ENCODE results near the gene ITGA6.

The ITGA6 gene

DNA sequence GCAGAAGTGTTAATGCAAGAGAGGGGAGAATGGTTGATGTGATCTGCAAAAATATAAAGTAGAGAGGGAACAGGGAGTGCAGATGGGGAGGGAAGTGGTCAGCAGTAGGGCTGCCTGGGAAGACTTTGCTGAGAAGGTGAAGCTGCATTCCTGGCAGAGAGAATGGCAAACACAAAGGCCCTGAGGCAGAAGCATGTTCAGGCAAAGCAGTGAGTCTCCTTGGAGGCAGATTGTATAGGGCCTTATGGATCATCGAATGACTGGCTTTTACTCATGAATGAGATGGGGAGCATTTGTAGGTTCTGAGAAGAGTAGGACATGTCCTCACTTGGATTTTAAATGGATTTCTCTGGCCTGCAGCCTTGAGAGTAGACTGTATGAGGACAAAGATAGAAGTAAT, 9.5 kb downstream of the ITGA6 start:
- Histone ChIP-seq H3K27ac (ENCODE audit: low read length, poor library complexity, severe bottlenecking) (no peak overlapping the region), H3K9me3 (ENCODE audit: control insufficient read depth, low read length) (no peaks in the 10 kb centered on the region), H3K4me3 (ENCODE audit: insufficient read depth in 1 of 2, low read depth in 1 of 2, low read length in 2 of 2) (no peak overlapping the region), H3K4me2 (ENCODE audit: low read length, poor library complexity, severe bottlenecking) (no peak overlapping the region), H3K79me1 (replicated peaks; ENCODE audit: low read length, poor library complexity, severe bottlenecking) (peaks cover 37% of the 10 kb centered on the region), H3K4me1 (ENCODE audit: control insufficient read depth, insufficient read depth, low read depth, low read length) (peaks cover 15% of the 10 kb centered on the region), H3K4ac (ENCODE audit: low read depth in 1 of 2, low read length in 2 of 2) (no peak overlapping the region), H4K8ac (ENCODE audit: low read length) (no peak overlapping the region), H3K9ac (ENCODE audit: low read length) (no peak overlapping the region), H3K23ac (ENCODE audit: low read length in 2 of 2) (no peak overlapping the region), H2BK5ac (ENCODE audit: low read depth, low read length, poor library complexity, severe bottlenecking) (no peak overlapping the region), H2BK120ac (ENCODE audit: low read depth, low read length) (no peak overlapping the region), H2BK15ac (ENCODE audit: low read depth, poor library complexity, severe bottlenecking) (no peak overlapping the region), H3K14ac (ENCODE audit: low read length in 2 of 2) (no peak overlapping the region), H2AFZ (ENCODE audit: low read depth, low read length) (no peak overlapping the region), H3K36me3 (ENCODE audit: control insufficient read depth in 1 of 2, insufficient read depth in 2 of 2, low read depth in 1 of 2, low read length in 2 of 2) (no peaks in the 10 kb centered on the region), H3K18ac (ENCODE audit: low read depth in 1 of 2, low read length in 2 of 2) (no peak overlapping the region), H2AK5ac (ENCODE audit: low read length, severe bottlenecking) (no peak overlapping the region), H2BK12ac (ENCODE audit: low read length in 2 of 2) (no peak overlapping the region), H4K91ac (ENCODE audit: low read length) (no peak overlapping the region), H3K27me3 (ENCODE audit: control insufficient read depth in 1 of 2, insufficient read depth in 1 of 2, low read length in 2 of 2) (no peaks in the 10 kb centered on the region)
- 96% methylated on average over 1 of the region's 1 CpG for WGBS
- no peak for DNase-seq

DNA sequence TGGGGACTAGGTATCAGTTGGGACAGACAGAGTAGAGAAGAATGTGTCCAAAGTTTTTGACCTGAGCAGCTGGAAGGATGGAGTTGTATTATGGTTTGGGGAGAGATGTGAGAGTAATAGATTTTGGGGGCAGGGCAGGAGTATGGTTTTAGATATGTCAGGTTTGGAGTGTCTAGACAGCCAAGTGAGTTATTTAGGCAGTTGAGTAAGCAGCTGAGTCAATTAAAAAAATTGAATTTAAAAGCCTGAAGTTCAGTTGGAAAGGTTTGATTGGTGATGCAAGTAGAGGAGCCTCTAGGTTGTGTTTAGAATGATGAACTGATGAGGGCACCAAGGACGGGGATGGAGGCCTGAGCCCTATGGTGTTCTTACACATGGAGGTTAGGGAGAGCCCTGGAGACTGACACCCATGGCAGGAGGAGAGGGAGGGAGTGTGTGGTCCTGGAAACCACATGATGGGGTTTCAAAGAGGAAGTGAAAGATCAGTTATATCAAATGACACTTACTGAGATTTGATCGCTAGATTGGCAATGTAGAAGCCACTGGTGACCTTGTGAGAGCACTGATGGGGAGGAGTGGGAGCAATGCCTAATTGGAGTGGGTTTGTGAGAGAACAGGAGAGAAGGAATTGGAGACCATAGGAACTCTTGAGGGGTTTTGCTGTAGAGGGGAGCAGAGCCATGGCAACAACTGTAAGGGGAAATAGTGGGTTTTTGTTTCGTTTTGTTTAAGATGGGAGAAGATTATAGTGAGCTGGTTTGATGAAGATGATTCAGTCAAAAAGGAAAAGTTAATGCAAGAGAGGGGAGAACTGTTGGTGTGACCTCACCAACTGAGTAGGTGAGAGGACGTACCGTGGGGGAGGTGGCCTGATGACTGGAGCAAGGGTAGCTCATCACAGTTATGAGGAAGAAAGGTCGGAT, 10.3 kb downstream of the ITGA6 start:
- H3K79me1 ChIP-seq (replicated peaks; ENCODE audit: low read length, poor library complexity, severe bottlenecking): peaks cover 32% of the 10 kb centered on the region
- peak overlapping the region in 1 of 2 experiments; percentile 35 for H3K18ac ChIP-seq (ENCODE audit: low read depth in 1 of 2, low read length in 2 of 2)
- no peak overlapping the region for H2BK120ac ChIP-seq (ENCODE audit: low read depth, low read length)
- no peak overlapping the region for H3K27ac ChIP-seq (ENCODE audit: low read length, poor library complexity, severe bottlenecking)
- no peaks in the 10 kb centered on the region for H3K9me3 ChIP-seq (ENCODE audit: control insufficient read depth, low read length)
- 87% methylated on average over 5 of the region's 6 CpGs for WGBS
- H2BK12ac ChIP-seq (ENCODE audit: low read length in 2 of 2): no peak overlapping the region
- H4K8ac ChIP-seq (ENCODE audit: low read length): peak overlapping the region; percentile 57
- H2AK5ac ChIP-seq (ENCODE audit: low read length, severe bottlenecking): peak overlapping the region; percentile 82
- peaks cover 20% of the 10 kb centered on the region for H3K4me1 ChIP-seq (ENCODE audit: control insufficient read depth, insufficient read depth, low read depth, low read length)
- H2BK15ac ChIP-seq (ENCODE audit: low read depth, poor library complexity, severe bottlenecking): no peak overlapping the region
- no peak overlapping the region for H3K9ac ChIP-seq (ENCODE audit: low read length)
- H4K91ac ChIP-seq (ENCODE audit: low read length): peak overlapping the region; percentile 43
- H3K27me3 ChIP-seq (ENCODE audit: control insufficient read depth in 1 of 2, insufficient read depth in 1 of 2, low read length in 2 of 2): no peaks in the 10 kb centered on the region
- H2BK5ac ChIP-seq (ENCODE audit: low read depth, low read length, poor library complexity, severe bottlenecking): no peak overlapping the region
- H3K14ac ChIP-seq (ENCODE audit: low read length in 2 of 2): no peak overlapping the region
- H3K23ac ChIP-seq (ENCODE audit: low read length in 2 of 2): no peak overlapping the region
- no peak overlapping the region for H3K4ac ChIP-seq (ENCODE audit: low read depth in 1 of 2, low read length in 2 of 2)
- DNase-seq: no peak
- H3K4me3 ChIP-seq (ENCODE audit: insufficient read depth in 1 of 2, low read depth in 1 of 2, low read length in 2 of 2): no peak overlapping the region
- no peak overlapping the region for H2AFZ ChIP-seq (ENCODE audit: low read depth, low read length)
- no peaks in the 10 kb centered on the region for H3K36me3 ChIP-seq (ENCODE audit: control insufficient read depth in 1 of 2, insufficient read depth in 2 of 2, low read depth in 1 of 2, low read length in 2 of 2)
- no peak overlapping the region for H3K4me2 ChIP-seq (ENCODE audit: low read length, poor library complexity, severe bottlenecking)

DNA sequence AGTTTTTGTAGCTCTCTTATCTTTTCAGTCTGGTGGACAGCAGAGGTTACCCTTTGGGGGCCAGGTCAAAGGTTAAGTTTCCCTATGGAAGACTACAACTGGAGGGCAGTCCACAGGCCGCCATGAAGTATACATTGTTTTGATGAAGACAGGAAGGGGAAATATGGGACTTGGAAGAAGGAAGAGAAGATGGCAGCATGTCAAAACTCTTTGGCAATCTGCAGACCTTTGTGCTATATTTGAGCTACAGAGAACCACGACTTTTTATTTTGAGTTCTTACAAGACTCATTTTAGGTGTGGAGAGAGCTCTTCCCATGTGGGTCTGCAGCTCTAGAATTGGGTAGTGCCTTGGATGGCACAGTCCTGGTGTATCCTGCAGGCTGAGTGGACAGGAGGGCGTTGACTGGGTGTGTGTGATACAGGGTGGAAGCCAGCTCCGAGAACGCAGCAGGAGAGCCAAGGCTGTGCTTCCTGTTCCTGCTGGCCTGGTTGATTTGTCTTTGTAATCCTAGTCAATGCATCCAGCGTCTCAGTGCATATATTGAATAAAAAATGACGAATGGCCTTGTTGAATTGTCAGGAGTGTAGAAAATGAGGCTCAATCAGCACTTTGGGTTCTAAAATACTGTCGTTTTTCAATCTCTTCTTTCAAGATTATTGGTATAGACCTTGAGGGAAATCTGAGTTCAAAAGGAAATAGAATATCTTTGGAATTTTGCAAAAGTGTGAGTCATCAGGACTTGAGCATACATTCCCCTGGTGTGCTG, 11.5 kb downstream of the ITGA6 start:
- peak overlapping the region; percentile 81 for H4K91ac ChIP-seq (ENCODE audit: low read length)
- WGBS: 66% methylated on average over 8 of the region's 8 CpGs
- H3K9ac ChIP-seq (ENCODE audit: low read length): no peak overlapping the region
- H3K4me2 ChIP-seq (ENCODE audit: low read length, poor library complexity, severe bottlenecking): peak overlapping the region; percentile 36
- no peak overlapping the region for H2BK120ac ChIP-seq (ENCODE audit: low read depth, low read length)
- peak overlapping the region in 1 of 2 experiments; percentile 64 for H2BK12ac ChIP-seq (ENCODE audit: low read length in 2 of 2)
- H2BK5ac ChIP-seq (ENCODE audit: low read depth, low read length, poor library complexity, severe bottlenecking): peak overlapping the region; percentile 14
- H3K36me3 ChIP-seq (ENCODE audit: control insufficient read depth in 1 of 2, insufficient read depth in 2 of 2, low read depth in 1 of 2, low read length in 2 of 2): no peaks in the 10 kb centered on the region
- H3K79me1 ChIP-seq (replicated peaks; ENCODE audit: low read length, poor library complexity, severe bottlenecking): peaks cover 24% of the 10 kb centered on the region
- no peaks in the 10 kb centered on the region for H3K9me3 ChIP-seq (ENCODE audit: control insufficient read depth, low read length)
- H2AFZ ChIP-seq (ENCODE audit: low read depth, low read length): no peak overlapping the region
- H4K8ac ChIP-seq (ENCODE audit: low read length): peak overlapping the region; percentile 91
- no peak for DNase-seq
- H3K4me3 ChIP-seq (ENCODE audit: insufficient read depth in 1 of 2, low read depth in 1 of 2, low read length in 2 of 2): no peak overlapping the region
- H2BK15ac ChIP-seq (ENCODE audit: low read depth, poor library complexity, severe bottlenecking): no peak overlapping the region
- H3K4ac ChIP-seq (ENCODE audit: low read depth in 1 of 2, low read length in 2 of 2): peak overlapping the region in 1 of 2 experiments; percentile 51
- peaks cover 20% of the 10 kb centered on the region for H3K4me1 ChIP-seq (ENCODE audit: control insufficient read depth, insufficient read depth, low read depth, low read length)
- peak overlapping the region; percentile 54 for H2AK5ac ChIP-seq (ENCODE audit: low read length, severe bottlenecking)
- H3K27ac ChIP-seq (ENCODE audit: low read length, poor library complexity, severe bottlenecking): peak overlapping the region; percentile 65
- no peak overlapping the region for H3K23ac ChIP-seq (ENCODE audit: low read length in 2 of 2)
- no peaks in the 10 kb centered on the region for H3K27me3 ChIP-seq (ENCODE audit: control insufficient read depth in 1 of 2, insufficient read depth in 1 of 2, low read length in 2 of 2)
- H3K14ac ChIP-seq (ENCODE audit: low read length in 2 of 2): no peak overlapping the region
- H3K18ac ChIP-seq (ENCODE audit: low read depth in 1 of 2, low read length in 2 of 2): peak overlapping the region; percentile 7 to 83

DNA sequence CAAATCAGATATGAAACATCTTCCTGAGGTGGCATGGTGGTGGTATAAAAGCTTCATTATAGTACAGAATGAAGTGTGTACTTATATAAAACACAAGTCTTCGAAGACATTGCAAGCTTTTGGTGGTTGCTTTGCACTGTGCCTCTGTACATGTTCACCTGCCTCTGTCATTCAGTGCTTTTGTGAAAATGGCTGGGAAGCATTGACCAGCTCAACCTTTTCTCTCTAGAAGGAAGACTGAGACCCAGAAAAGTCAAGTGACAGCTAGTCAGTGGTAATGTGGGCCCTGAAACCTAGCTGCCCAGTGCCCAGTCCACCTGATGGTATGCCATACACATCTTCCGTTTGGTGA, 12.1 kb downstream of the ITGA6 start:
- H3K4me2 ChIP-seq (ENCODE audit: low read length, poor library complexity, severe bottlenecking): no peak overlapping the region
- H3K4me1 ChIP-seq (ENCODE audit: control insufficient read depth, insufficient read depth, low read depth, low read length): peaks cover 20% of the 10 kb centered on the region
- peak overlapping the region; percentile 95 for H2AK5ac ChIP-seq (ENCODE audit: low read length, severe bottlenecking)
- H4K91ac ChIP-seq (ENCODE audit: low read length): no peak overlapping the region
- no peak overlapping the region for H3K4ac ChIP-seq (ENCODE audit: low read depth in 1 of 2, low read length in 2 of 2)
- H2BK15ac ChIP-seq (ENCODE audit: low read depth, poor library complexity, severe bottlenecking): no peak overlapping the region
- H3K27me3 ChIP-seq (ENCODE audit: control insufficient read depth in 1 of 2, insufficient read depth in 1 of 2, low read length in 2 of 2): no peaks in the 10 kb centered on the region
- H2AFZ ChIP-seq (ENCODE audit: low read depth, low read length): no peak overlapping the region
- no peak overlapping the region for H3K4me3 ChIP-seq (ENCODE audit: insufficient read depth in 1 of 2, low read depth in 1 of 2, low read length in 2 of 2)
- H2BK5ac ChIP-seq (ENCODE audit: low read depth, low read length, poor library complexity, severe bottlenecking): no peak overlapping the region
- no peak for DNase-seq
- H3K23ac ChIP-seq (ENCODE audit: low read length in 2 of 2): no peak overlapping the region
- 100% methylated on average over 2 of the region's 2 CpGs for WGBS
- peak overlapping the region; percentile 40 for H3K27ac ChIP-seq (ENCODE audit: low read length, poor library complexity, severe bottlenecking)
- H3K36me3 ChIP-seq (ENCODE audit: control insufficient read depth in 1 of 2, insufficient read depth in 2 of 2, low read depth in 1 of 2, low read length in 2 of 2): no peaks in the 10 kb centered on the region
- no peak overlapping the region for H3K14ac ChIP-seq (ENCODE audit: low read length in 2 of 2)
- no peaks in the 10 kb centered on the region for H3K9me3 ChIP-seq (ENCODE audit: control insufficient read depth, low read length)
- no peak overlapping the region for H3K18ac ChIP-seq (ENCODE audit: low read depth in 1 of 2, low read length in 2 of 2)
- no peak overlapping the region for H2BK120ac ChIP-seq (ENCODE audit: low read depth, low read length)
- H2BK12ac ChIP-seq (ENCODE audit: low read length in 2 of 2): peak overlapping the region in 1 of 2 experiments; percentile 47
- no peak overlapping the region for H3K9ac ChIP-seq (ENCODE audit: low read length)
- peaks cover 20% of the 10 kb centered on the region for H3K79me1 ChIP-seq (replicated peaks; ENCODE audit: low read length, poor library complexity, severe bottlenecking)
- no peak overlapping the region for H4K8ac ChIP-seq (ENCODE audit: low read length)

Measured in mesenchymal stem cell (in vitro differentiated cells and primary cell).